T-helper 9 cell (primary cell): ENCODE data around the gene B3GAT3.
A peak's percentile ranks its signal among the peaks of the same experiment; 100 is the strongest.
"Not testable (repeated sequence)": the region's sequence is repeated elsewhere in the genome, so short reads cannot be mapped to it uniquely, and the experiment has no call there.

Experiments used
- DNase-seq: peaks from one replicate; pipeline ENCODE4 v3.0.0-alpha.2; 2020

Gene B3GAT3

GRCh38 chr11:62603776-62604299 is 17.9 kb downstream of the B3GAT3 start:
- DNase-seq, result no peak

- no peak for DNase-seq
These were observed 18.7 kb downstream of the B3GAT3 start for GRCh38 chr11:62603072-62603408.

GRCh38 chr11:62602141-62603071 is 19.4 kb downstream of the B3GAT3 start:
- DNase-seq, result no peak

GRCh38 chr11:62601372-62602140 is 20.2 kb downstream of the B3GAT3 start, which contains the start of gene MTA2:
MTA2 (minus strand) TSS chr11:62601865; CDS start chr11:62601450, 415 bp downstream.
- peak; percentile 99 for DNase-seq

GRCh38 chr11:62601122-62601371 is 20.7 kb downstream of the B3GAT3 start:
- DNase-seq, result peak; percentile 37

GRCh38 chr11:62600367-62601121 is 21.2 kb downstream of the B3GAT3 start:
- no peak for DNase-seq

GRCh38 chr11:62599901-62600300 is 21.9 kb downstream of the B3GAT3 start:
- no peak for DNase-seq

GRCh38 chr11:62599069-62599696 is 22.6 kb downstream of the B3GAT3 start:
- DNase-seq, result peak; percentile 89

- DNase-seq, result no peak
These were observed 26.7 kb downstream of the B3GAT3 start for GRCh38 chr11:62595124-62595523.

GRCh38 chr11:62593434-62594044 is 28.2 kb downstream of the B3GAT3 start:
- peak; percentile 69 for DNase-seq

GRCh38 chr11:62592989-62593421 is 28.8 kb downstream of the B3GAT3 start:
- DNase-seq, result no peak

GRCh38 chr11:62592146-62592815 is 29.5 kb downstream of the B3GAT3 start:
- DNase-seq, result no peak

- DNase-seq, result peak; percentile 89
These were observed 30.2 kb downstream of the B3GAT3 start, which contains the start of gene TUT1 for GRCh38 chr11:62591448-62592145. TUT1 (minus strand) TSS chr11:62591523; CDS start chr11:62591485, 38 bp downstream.

- DNase-seq, result no peak
These were observed 32.7 kb downstream of the B3GAT3 start for GRCh38 chr11:62588966-62589637.

- not testable (repeated sequence) for DNase-seq
These were observed 36.4 kb downstream of the B3GAT3 start for GRCh38 chr11:62585356-62585755.

GRCh38 chr11:62581735-62582134 is 40.1 kb downstream of the B3GAT3 start:
- DNase-seq, result not testable (repeated sequence)

- DNase-seq, result no peak
These were observed 40.6 kb downstream of the B3GAT3 start for GRCh38 chr11:62580959-62581715.

GRCh38 chr11:62579252-62579651 is 42.5 kb downstream of the B3GAT3 start:
- no peak for DNase-seq

- DNase-seq, result no peak
These were observed 43.2 kb downstream of the B3GAT3 start for GRCh38 chr11:62578541-62578940.
